Retinal pigment epithelial cell (primary cell): ENCODE data around the gene EP400.

Experiments used
- DNase-seq: peaks from one replicate; pipeline ENCODE4 v3.0.0-alpha.2; 2010; ENCODE audit warnings: low read depth
- H3K4me3 ChIP-seq: 2 replicates; pipeline ENCODE4 v1.5.1; 2011; ENCODE audit warnings: mild to moderate bottlenecking, low read length, control low read depth, moderate library complexity
- TF ChIP-seq, protein P1 (sequence below): conservative IDR thresholded peaks from 2 replicates; pipeline ENCODE4 v1.5.1; 2011; ENCODE audit warnings: low read depth, low read length, control low read depth, inconsistent platforms

EP400 gene

DNA sequence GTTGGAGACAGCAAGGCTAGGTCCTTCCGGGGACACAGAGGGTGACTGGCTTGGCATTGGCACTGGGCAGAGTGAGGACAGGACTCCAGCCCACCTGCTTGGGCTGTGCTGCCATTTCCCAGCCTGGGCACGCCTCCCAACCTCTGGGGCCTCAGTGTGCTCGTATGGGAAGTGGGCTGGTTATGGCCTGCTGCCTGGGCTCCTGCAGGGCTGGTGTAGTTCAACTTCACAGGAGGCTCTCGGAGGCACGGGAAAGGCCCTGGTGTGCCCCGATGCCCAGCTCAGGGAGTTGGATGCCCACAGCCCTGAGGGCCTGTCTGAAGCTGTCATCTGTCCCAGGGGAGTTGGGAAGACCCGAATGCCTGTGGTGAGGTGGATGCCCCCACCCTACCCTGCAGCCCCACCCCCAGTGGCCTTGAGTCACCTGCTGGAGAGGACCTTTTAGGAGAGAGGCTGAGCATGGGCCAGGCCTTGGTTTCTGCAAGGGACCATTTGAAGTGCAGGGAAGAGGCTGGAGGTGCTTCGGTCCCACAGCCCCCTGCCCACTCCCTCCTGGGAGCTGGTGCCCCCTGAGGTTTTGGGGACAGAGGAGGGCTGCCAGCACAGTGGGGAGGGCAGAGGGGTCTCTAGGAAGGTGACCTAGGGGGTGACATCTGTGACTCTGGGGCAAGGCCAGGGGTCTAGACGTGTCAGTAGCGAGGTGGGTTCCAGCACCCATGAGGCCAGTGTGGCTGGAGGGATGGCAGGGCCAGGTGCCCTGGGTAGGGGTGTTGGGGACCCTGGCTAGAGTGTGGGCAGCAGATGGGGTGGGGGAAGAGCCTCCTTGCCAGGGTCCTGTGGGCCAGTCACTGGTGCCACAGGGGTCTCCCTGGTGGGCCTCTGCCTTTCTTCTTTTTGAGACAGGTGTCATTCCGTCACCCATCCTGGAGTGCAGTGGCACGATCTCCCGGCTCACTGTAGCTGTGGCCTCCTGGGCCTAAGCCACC lies 46.2 kb upstream of the EP400 start:
- no peak overlapping the region for H3K4me3 ChIP-seq
- TF ChIP-seq, protein P1, sequence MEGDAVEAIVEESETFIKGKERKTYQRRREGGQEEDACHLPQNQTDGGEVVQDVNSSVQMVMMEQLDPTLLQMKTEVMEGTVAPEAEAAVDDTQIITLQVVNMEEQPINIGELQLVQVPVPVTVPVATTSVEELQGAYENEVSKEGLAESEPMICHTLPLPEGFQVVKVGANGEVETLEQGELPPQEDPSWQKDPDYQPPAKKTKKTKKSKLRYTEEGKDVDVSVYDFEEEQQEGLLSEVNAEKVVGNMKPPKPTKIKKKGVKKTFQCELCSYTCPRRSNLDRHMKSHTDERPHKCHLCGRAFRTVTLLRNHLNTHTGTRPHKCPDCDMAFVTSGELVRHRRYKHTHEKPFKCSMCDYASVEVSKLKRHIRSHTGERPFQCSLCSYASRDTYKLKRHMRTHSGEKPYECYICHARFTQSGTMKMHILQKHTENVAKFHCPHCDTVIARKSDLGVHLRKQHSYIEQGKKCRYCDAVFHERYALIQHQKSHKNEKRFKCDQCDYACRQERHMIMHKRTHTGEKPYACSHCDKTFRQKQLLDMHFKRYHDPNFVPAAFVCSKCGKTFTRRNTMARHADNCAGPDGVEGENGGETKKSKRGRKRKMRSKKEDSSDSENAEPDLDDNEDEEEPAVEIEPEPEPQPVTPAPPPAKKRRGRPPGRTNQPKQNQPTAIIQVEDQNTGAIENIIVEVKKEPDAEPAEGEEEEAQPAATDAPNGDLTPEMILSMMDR = no peak
- DNase-seq = no peak

DNA sequence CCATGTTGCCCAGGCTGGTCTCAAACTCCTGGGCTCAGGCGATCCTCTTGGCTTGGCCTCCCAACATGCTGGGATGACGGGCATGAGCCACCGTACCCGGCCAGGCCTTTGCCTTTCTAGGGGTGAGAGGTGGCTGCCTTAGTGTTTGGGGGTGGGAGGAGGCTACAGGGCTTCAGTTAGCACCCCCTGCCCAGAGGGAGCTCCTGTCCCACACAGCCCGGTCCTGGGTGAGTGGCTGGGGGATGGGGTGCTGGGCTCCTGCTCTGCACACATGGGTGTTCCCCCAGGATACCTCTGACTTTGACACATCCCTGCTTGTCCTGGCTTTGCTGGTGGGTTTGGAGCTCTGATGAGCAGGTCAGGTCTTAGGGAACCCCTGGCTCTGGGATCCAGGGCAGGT lies 45.4 kb upstream of the EP400 start:
- TF ChIP-seq, protein P1 = no peak
- DNase-seq = no peak
- no peak overlapping the region for H3K4me3 ChIP-seq

DNA sequence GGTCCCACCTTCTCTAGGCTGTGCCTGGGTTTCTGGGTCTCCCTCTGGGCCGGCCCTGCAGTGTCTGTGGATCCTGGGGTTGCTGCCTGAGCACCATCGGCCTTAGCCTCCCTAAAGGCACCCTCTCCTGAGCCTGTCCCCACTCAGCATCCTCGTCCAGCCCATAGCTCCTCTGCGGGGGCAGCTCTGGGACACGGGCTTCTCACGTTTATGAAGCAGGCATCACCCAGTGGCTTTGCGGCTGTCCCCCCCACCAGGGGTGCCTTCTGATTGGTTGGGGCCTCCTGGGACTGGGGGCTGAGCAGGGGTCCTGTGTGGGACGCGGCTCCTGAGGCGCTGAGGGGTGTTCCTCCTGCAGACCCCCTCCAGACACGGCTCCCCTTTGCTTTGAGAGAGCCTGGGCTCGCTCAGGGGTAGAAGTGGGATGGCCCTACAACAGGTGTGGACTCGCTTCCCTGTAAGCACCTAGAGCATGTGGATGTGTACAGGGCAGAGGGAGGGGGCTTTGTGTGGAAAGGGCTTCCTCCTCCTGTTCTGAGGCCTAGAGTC lies 44.6 kb upstream of the EP400 start:
- no peak for DNase-seq

DNA sequence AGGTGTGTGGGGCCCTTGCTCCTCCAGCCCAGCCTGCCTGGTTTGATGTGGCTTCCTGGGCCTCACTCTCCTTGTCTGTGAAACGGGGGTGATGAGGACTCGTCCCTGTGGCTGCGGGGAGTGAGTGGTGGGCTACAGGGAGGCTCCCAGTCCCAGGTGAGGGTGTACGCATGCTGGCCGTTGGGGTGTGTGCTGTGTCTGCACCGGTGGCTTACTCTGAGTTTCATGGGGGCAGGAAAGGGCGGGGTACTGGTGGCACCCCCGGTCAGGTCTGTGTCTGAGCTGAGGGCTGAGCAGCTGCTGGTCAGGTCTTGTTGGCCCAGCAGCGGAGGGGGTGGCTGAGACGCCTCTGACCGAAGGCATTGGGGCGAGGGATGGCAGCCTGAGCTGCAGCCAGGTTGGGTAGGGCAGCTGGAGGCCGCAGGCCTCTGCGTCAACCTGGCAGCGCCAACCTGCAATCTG lies 44.1 kb upstream of the EP400 start:
- TF ChIP-seq, protein P1 = no peak
- H3K4me3 ChIP-seq = no peak overlapping the region
- DNase-seq = no peak

More for the DNA sequence above, 44.6 kb upstream of the EP400 start:
- TF ChIP-seq, protein P1 = no peak
- no peak overlapping the region for H3K4me3 ChIP-seq

DNA sequence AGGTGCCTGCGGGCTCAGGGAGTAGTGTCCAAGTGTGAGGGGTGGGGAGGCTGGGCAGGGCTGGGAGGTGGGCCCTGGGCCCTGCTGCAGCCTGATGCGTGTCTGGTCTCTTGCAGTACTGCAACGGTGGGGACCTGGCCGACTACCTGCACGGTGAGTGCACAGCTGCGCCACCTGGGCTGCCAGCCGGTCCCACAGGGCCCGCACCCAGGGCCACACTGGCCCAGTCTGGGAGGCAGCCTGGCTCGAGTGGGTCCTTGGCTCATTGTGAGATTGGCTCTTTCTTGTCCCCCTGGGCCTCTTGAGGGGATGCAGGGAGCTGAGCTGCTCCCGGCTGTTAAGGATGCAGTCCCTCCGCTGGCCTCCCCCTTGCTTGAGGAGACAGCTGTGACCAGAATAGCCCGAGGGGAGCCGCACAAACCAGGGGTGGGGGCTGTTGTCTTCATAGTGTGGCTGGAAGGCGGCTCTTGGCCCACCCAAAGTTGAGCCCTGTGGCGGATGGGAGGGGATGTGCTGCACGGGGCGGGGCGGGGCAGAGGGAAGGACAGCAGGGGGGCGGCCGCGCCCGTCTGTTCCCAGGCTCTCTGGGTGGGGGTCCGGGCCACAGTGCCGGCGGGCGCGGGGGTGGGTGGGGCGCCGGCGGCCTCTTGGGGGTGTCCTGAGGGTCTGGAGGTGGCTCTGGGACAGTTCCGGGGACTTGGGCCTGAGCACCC lies 42.2 kb upstream of the EP400 start:
- no peak overlapping the region for H3K4me3 ChIP-seq
- TF ChIP-seq, protein P1 = no peak
- no peak for DNase-seq

DNA sequence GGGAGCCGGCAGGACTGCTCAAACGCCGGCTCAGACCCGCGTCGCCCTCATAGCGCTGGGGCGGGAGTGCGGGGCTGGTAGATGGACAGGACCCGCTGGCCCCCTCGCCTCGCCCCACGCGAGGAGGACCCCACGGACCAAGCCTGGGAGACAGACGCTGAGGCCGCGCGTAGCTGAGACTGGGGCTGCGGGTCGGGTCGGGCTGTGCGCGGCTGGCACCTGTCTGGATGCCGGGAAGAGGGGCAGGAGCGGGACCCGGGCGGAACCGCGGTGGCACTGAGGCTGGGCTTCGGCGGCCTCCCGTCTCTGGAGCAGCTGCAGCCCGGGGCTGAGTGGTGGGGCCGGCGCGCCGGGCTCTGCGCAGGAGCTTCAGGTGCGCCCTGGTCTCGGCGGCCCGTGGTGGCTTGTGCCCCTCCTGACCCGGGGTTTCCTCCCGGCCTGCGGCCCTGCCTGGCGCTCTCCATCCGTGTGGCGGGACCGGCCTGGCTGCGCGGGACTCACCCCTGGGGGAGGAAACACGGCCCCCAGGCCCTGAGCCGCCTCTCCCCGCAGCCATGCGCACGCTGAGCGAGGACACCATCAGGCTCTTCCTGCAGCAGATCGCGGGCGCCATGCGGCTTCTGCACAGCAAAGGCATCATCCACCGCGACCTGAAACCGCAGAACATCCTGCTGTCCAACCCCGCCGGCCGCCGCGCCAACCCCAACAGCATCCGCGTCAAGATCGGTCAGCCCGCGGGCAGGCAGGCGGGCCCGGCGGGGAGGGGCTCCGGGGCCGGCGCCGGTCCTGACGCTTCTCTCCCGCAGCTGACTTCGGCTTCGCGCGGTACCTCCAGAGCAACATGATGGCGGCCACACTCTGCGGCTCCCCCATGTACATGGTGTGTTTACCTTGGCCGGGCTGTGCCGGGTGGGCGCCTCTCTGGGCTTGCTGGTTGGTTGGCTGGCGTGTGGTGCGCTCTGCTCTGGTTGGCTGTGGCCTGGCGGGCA lies 41.4 kb upstream of the EP400 start:
- no peak for DNase-seq
- no peak overlapping the region for H3K4me3 ChIP-seq
- TF ChIP-seq, protein P1 = no peak
